SK-N-SH treated with all-trans-retinoic acid at 6 μM for 48 hours (cell line): ENCODE measurements around the gene IRAK1BP1.

Experiments
- CSDC2 ChIP-seq: fragments of 250-450 bp; sonication (Bioruptor Pico); IDR thresholded peaks from 2 replicates; pipeline ENCODE4 v1.5.0; 2020; ENCODE audit warnings: mild to moderate bottlenecking, moderate library complexity
- ESRRG ChIP-seq: fragments of 250-450 bp; sonication (Bioruptor Pico); IDR thresholded peaks from 2 replicates; pipeline ENCODE4 v1.6.1; 2021; ENCODE audit warnings: mild to moderate bottlenecking
- GLIS3 ChIP-seq: fragments of 250-450 bp; sonication (Bioruptor Pico); IDR thresholded peaks from 2 replicates; pipeline ENCODE4 v1.5.0; 2020; ENCODE audit warnings: mild to moderate bottlenecking, moderate library complexity
- OSR1 ChIP-seq: fragments of 250-450 bp; sonication (Bioruptor Pico); IDR thresholded peaks from 2 replicates; pipeline ENCODE4 v1.8.0; 2022; ENCODE audit warnings: moderate library complexity, mild to moderate bottlenecking, inconsistent platforms
- TSHZ2 ChIP-seq: fragments of 250-450 bp; sonication (Bioruptor Pico); IDR thresholded peaks from 2 replicates; pipeline ENCODE4 v1.5.0; 2020; ENCODE audit warnings: mild to moderate bottlenecking, moderate library complexity
- ZFP3 ChIP-seq: fragments of 250-450 bp; sonication (Bioruptor Pico); IDR thresholded peaks from 2 replicates; pipeline ENCODE4 v1.5.0; 2020; ENCODE audit warnings: mild to moderate bottlenecking, moderate library complexity
- ZNF70 ChIP-seq: fragments of 450-650 bp; formaldehyde crosslinking; IDR thresholded peaks from 2 replicates; pipeline ENCODE4 v1.5.0; 2020; ENCODE audit warnings: mild to moderate bottlenecking, moderate library complexity
- TF ChIP-seq, protein P1 (sequence below): fragments of 250-450 bp; sonication (Bioruptor Pico); IDR thresholded peaks from 2 replicates; pipeline ENCODE4 v1.8.0; 2021; ENCODE audit warnings: low read depth, mild to moderate bottlenecking, moderate library complexity, borderline replicate concordance
- TF ChIP-seq, protein P2 (sequence below): fragments of 250-450 bp; sonication (Bioruptor Pico); IDR thresholded peaks from 2 replicates; pipeline ENCODE4 v1.5.1; 2020; ENCODE audit warnings: low read depth, mild to moderate bottlenecking, moderate library complexity
- TF ChIP-seq, protein P3 (sequence below): fragments of 250-450 bp; sonication (Bioruptor Pico); IDR thresholded peaks from 2 replicates; pipeline ENCODE4 v1.5.1; 2021; ENCODE audit warnings: mild to moderate bottlenecking, moderate library complexity

DNA sequence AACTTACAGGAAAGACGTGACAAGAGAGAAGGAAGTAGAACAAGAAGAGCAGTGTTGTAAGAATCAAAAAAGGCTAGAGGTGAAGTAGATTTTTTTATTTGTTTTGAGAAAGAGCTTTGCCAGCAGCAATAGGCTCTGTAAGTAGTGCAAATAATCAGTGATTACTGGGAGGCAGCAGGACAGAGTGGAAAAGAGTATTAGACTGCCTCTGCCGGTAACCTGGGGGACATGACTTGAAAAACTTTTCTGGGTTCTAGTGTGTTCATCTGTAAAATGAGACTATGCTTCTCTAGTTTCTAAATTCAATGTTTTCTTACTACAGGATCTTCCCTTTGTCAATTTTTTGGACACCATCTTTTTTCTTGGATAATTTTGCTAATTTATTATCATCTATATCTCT, 5.8 kb upstream of the IRAK1BP1 start:
- TF ChIP-seq CSDC2 (CRISPR knock-in tag), result no peak
- TF ChIP-seq, protein P1, sequence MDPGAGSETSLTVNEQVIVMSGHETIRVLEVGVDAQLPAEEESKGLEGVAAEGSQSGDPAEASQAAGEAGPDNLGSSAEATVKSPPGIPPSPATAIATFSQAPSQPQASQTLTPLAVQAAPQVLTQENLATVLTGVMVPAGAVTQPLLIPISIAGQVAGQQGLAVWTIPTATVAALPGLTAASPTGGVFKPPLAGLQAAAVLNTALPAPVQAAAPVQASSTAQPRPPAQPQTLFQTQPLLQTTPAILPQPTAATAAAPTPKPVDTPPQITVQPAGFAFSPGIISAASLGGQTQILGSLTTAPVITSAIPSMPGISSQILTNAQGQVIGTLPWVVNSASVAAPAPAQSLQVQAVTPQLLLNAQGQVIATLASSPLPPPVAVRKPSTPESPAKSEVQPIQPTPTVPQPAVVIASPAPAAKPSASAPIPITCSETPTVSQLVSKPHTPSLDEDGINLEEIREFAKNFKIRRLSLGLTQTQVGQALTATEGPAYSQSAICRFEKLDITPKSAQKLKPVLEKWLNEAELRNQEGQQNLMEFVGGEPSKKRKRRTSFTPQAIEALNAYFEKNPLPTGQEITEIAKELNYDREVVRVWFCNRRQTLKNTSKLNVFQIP (CRISPR knock-in tag), result no peak
- TF ChIP-seq GLIS3 (CRISPR knock-in tag), result no peak
- TF ChIP-seq OSR1 (CRISPR knock-in tag), result no peak
- TF ChIP-seq, protein P2, sequence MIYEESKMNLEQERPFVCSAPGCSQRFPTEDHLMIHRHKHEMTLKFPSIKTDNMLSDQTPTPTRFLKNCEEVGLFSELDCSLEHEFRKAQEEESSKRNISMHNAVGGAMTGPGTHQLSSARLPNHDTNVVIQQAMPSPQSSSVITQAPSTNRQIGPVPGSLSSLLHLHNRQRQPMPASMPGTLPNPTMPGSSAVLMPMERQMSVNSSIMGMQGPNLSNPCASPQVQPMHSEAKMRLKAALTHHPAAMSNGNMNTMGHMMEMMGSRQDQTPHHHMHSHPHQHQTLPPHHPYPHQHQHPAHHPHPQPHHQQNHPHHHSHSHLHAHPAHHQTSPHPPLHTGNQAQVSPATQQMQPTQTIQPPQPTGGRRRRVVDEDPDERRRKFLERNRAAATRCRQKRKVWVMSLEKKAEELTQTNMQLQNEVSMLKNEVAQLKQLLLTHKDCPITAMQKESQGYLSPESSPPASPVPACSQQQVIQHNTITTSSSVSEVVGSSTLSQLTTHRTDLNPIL (CRISPR knock-in tag), result no peak
- TF ChIP-seq ZFP3, result no peak
- TF ChIP-seq TSHZ2, result no peak
- TF ChIP-seq, protein P3, sequence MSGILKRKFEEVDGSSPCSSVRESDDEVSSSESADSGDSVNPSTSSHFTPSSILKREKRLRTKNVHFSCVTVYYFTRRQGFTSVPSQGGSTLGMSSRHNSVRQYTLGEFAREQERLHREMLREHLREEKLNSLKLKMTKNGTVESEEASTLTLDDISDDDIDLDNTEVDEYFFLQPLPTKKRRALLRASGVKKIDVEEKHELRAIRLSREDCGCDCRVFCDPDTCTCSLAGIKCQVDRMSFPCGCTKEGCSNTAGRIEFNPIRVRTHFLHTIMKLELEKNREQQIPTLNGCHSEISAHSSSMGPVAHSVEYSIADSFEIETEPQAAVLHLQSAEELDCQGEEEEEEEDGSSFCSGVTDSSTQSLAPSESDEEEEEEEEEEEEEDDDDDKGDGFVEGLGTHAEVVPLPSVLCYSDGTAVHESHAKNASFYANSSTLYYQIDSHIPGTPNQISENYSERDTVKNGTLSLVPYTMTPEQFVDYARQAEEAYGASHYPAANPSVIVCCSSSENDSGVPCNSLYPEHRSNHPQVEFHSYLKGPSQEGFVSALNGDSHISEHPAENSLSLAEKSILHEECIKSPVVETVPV, result no peak
- no peak for TF ChIP-seq ESRRG (CRISPR knock-in tag)
- no peak for TF ChIP-seq ZNF70 (CRISPR knock-in tag)
